GM15510 (cell line): ENCODE measurements around the gene P2RY11.

Experiments used
- POLR2A ChIP-seq: IDR thresholded peaks from 3 replicates; pipeline ENCODE4 v1.6.1; 2011; ENCODE audit warnings: borderline replicate concordance; ENCODE audit not compliant: insufficient read length; ENCODE audit errors: extremely low read depth

P2RY11 gene

DNA sequence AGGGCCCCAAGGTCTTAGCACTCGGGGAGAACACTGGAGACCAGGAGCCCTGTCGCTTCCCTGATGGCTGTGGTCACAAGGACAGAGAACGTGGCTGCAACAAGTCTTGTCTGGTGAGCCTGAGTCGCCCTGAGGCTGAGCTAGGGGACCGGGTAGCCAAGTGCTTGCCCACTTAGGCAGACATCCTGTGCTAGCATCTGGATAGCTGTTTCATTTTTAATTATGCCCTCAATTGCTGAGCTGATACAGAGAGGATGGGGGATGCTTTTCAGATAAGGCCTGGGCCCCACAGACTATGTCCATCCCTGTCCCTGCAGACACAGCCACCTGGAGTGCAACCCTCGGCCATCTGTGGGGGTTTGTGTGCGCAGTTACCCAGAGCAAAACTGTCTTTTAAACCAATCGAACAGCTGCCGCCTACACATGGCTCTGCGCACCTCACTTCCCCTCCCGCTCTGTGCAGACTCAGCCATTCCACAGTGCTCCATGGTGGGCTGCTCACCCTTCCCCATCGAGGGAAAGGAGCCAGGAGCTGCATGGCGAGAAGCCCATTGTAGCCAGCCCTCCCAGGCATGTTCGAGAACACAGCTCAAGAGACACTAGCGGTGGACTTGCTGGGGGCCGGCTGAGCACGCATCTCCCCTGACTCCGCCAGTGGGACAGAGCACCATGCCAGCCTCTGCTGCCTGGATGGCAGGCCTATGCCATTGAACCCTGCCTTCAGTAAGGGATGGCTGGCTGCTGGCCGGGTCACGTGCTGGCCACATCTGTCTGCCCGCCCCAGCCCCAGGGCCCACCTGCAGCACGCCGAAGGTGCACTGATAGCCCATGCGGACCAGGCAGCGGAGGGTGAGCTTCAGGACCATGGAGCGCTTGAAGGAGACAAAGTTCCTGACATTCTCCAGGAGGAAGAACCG is 27.6 kb downstream of the P2RY11 start:
- peak; percentile 20 for TF ChIP-seq POLR2A

DNA sequence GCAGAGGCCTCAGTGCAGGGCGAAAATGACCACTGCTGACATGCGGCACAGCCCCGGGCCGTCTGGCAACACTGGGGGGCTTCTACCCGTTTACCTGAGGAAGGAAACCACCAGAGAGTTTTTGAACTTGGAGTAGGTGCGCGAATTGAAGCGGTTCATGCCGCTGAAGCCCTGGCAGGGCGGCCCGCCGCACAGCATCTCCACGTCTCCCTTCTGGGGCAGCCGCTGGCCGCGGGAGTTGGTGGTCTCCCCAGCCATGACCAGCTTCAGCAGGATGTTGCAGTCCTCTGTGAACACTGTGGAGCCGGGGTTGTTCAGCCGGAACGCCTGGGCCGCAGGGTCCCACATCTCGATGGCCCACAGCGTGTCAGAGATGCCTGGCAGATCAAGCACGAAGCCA is 28.5 kb downstream of the P2RY11 start:
- no peak for TF ChIP-seq POLR2A

DNA sequence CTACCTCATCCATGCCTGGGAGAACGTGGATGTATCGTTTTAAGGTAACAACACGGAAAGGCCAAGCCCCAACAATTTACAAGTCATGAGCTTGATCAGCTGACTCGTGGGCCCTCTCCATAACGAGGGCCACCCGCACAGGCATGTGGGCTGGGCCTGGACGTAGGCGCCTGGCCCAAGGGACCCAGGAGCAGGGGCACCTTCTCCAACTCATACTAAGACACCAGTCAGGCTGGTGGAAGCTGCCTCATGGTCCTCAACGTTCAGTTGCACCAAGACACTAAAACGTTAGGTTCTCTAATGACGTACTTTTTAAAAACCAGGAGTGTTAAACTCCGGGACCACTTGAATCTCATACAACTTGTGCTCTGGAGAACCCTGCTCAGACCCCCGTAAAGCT is 30.0 kb downstream of the P2RY11 start:
- TF ChIP-seq POLR2A = no peak

DNA sequence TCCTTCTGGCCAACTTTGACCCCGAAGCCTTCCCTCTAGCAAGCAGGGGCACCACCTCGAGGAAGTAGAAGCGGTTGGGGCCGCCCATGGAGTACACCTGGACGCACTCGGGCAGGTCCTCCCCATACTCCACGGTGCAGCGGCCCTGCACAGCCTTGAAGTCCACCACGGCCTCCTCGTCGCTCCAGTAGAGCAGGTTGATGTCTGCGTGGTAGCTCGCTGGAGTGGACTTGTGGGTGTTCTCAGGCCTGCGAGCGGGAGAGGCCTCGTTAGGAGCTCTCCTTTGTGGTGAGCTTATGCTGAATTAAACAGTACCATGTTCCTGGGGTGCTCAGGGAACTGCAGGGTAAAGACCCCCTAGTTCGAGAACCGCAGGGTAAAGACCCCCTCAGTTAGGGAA is 30.5 kb downstream of the P2RY11 start:
- no peak for TF ChIP-seq POLR2A

DNA sequence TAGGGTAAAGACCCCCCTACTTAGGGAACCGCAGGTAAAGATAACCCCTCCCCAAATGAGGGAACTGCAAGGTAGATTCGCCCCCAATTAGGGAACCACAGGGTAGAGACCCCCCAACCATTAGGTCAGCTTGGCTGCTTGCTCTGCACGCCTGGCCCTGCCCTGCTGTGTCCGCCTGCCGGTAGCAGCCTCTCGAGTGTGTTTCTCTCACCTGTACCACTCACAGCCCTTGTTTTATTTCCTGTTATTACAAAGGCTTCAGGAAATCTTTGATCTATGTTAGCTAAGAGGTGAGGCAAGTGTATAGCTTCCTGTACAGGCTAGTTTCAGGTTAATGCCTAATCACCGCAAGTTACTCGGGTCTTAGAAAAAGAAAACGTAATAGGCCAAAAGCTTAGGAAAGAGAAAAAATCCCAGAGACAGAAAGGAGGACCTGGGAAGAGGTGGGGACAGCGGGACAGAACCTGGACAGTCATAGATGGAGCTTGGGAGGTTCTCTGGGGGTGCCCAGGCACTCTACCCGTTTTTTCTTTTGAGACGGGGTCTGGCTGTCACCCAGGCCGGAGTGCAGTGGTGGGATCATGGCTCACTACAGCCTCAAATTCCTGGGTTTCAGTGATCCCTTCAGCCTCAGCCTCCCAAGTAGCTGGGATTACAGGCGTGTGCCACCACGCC is 31.3 kb downstream of the P2RY11 start:
- TF ChIP-seq POLR2A = no peak

DNA sequence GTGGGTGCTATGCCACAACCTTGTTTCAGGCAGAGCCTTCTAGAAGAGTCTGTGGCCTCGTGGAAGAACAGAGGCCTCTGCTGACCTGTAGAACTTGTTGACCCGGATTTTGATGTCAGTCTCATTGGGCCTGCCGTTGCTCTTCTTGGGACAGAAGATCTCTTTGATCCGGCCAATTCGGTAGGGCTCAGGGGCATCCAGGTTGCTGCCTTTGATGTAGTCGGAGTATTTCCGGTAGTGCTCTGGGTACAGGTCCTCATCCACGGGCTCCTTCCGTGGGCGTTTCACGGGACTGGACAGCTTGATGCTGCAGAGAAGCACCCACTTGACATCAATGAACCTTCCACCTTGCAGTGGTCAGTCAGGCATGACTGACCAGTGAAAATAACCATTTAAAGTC is 32.2 kb downstream of the P2RY11 start:
- TF ChIP-seq POLR2A = no peak

DNA sequence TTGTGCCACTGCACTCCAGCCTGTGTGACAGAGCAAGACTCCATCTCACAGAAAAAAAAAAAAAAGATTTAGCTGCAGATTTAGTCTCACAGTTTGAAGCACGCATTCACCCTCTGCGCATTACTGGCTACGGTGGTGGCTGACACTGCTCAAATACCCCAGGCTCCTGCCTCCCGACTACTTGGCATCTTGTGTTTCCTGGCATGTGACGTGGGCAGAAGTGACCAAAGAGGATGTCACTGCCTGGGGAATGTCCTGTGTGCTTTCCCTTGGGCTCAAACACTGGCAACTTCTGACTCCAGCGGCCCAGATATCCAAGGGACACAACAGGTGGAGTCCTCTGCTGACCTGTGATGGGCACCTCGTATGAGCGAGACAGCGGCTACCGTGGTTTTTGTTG is 32.9 kb downstream of the P2RY11 start:
- no peak for TF ChIP-seq POLR2A

DNA sequence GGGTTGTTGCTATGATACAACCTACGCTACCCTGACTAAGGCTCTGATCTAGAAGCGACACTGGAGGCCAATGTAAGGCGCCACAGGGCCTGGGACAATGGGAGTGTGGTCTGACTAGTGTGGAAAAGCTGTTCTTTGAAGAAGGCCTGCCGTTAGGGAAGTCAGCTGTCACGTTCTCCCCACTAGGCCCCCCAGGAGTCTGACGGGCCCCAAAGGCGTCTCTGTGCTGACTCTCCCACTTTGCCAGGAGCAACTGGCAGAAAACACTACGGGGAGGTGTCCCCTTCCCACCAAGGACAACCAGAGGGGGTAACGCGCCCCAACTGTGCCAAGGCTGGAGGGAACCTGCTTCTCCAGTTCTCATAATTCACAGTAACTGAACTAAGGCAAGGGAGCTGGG is 33.5 kb downstream of the P2RY11 start:
- TF ChIP-seq POLR2A = no peak

DNA sequence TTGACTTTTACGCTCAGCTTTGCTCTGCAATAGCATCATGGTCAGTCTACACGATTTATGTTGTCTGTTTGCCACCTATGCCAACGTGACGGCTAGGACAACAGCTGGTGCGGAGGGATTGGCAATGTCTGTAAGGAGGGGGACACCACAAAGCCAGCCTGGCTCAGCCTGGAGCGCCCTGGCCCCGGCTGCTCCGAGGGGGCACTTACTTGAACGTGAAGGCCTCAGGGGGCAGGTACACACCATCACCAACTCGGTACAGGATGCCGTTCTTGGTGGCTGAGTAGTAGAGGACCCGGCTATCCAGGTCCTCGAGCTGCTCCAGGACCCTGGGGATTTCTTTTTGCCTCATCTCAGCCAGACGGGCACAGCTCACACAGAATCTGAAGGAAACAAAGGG is 34.6 kb downstream of the P2RY11 start:
- no peak for TF ChIP-seq POLR2A

DNA sequence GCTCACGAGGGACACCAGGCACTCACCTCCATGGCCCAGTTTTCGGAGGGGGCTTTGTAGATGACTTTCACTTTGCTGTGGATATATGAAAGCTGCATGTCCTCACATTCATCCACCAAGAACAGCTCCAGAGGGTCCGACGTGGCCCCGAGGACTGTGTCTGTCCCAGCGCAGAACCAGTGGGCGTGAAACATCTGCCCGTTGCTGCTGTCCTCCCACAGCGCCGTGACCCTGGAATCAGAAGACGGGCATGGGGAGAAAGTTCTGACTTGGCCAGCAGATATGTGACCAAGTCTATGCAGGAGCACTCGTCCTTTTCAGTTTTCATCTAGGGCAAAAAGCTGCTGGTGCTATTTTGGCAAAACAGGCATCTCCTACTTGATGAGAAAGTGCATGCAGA is 37.9 kb downstream of the P2RY11 start:
- no peak for TF ChIP-seq POLR2A

DNA sequence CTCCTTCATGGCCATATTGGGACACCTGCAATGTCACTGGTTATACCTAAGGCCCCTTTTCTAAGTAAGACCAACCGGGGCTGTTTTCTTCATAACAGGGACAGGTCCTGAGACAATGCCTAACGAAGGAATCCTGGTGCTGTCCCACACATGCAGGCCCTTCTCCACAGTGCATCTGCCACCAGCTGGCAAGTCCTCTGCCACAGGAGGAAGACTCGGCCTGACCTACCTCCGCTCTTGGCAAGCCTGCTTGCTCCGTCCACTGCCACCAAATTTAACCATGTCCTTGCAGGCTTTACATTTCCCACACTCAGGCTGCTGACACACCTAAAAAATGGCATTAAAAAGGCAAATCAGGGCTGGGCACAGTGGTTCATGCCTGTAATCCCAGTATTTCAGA is 40.0 kb downstream of the P2RY11 start:
- no peak for TF ChIP-seq POLR2A

DNA sequence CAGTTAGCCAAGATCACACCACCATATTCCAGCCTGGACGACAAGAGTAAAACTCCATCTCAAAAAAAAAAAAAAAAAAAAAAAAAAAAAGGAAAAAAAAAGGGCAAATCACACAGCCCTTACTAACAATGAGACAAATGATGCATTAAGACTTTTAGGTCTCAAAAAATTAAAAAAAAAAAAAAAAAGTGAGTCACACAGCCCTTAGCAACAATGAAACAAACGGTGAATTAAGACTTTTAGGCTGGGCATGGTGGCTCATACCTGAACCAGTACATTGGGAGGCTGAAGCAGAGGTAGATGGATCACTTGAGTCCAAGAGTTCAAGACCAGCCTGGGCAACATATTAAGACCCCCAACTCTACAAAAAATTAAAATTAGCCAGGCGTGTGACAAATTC is 40.6 kb downstream of the P2RY11 start:
- TF ChIP-seq POLR2A = no peak

DNA sequence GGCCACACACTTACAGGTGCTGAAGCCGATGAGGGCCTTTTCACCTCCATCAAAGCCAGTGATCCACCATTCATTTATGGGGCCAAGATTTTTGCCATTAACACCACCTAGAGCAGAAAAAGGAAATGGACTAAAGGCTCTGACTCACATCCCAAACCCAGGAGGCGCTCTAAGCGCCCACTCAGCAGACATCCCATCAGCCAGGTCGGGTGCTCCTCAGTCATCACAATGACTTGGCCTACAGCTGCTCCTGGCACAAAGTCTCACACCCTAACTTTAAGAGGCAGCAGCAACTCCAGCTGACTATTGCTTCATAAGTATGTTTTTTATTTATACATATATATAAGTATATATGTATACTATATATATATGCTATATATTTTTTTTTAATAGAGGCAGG is 44.3 kb downstream of the P2RY11 start:
- TF ChIP-seq POLR2A = no peak

DNA sequence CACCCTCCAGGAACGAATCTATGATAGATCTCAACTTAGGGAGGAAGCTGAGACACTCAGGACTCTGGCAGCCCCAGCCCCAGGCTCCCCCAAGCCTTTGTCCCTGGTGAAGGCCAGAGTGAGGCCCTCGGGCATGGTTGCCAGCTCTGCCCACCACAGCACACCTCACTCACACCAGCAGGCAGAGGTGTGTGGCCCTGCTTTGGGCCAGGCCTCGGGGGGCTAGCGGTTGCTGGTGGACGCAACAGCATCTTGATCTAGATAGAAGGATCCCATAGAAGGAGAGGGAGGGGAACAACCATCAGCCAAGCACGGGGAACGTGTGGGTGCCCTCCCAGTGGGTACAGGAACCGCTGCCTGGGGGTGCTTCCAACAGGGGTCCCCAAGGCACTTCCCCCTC is 46.6 kb downstream of the P2RY11 start:
- TF ChIP-seq POLR2A = no peak

DNA sequence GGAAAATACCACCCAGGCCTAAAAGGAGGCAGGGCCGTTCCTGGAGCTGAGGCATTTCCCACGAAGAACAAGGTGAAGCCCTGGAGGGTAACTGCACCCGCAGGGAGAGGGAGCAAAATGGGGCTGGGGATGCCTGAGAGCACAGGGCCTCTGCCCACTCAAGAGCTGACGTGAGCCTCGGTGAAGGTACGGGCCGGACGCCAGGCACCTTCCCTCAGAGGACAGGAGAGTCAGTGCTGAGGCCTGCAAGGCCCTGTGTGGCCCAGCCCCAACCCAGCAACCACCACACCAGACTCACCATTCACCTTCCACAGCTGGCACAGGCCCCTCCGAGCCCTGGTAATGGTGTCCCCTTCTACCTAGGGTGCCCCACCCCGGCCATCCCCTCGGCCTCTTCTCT is 47.0 kb downstream of the P2RY11 start:
- no peak for TF ChIP-seq POLR2A

DNA sequence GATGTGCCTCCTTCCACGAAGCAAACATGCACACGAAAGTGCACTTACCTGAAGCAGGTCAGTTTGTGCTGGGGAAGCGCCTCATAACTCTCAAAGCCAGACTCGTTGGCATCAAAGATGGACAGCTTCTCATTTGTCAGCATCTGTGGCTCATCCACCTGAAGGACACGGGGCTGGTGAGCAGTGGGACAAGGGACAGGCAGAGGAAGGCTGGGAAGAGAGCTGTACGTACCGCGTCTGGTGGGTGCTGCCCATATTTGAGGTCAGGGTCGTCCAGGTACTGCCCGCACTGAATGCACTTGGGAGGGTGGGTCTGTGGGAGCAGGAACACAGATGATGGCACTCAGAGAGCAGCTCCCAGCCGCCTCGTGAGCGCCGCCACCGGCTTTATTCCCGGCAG is 48.1 kb downstream of the P2RY11 start:
- TF ChIP-seq POLR2A = no peak
